Body of pancreas (tissue), 4 donors: Measurements from ENCODE around the gene HOXA2.

Experiments
- CTCF ChIP-seq, 7 experiments: fragments of 450-650 bp in 4 of 7; fragments of 200-600 bp in 3 of 7; sonication (generic) in 3 of 7; IDR thresholded peaks; one replicate each; pipeline ENCODE4 v1.5.1; 2016 to 2019; ENCODE audit warnings: antibody characterized with exemption in 7 of 7
- POLR2A ChIP-seq, 3 donors: fragments of 450-650 bp; IDR thresholded peaks; one replicate each; pipeline ENCODE4 v1.6.1; 2016; ENCODE audit warnings: antibody characterized with exemption in 3 of 3, mild to moderate bottlenecking in 2 of 3

GRCh38 chr7:27062946-27063345 is 39.5 kb downstream of the HOXA2 start:
- no peak for TF ChIP-seq CTCF (IDR thresholded peaks at IDR 0.05)
- TF ChIP-seq POLR2A (IDR thresholded peaks at IDR 0.05): no peak
